RWPE1 (cell line): ENCODE measurements around the gene HMGN4.

Experiments
- CTCF ChIA-PET: fragments of 350-600 bp; sonication (Branson Sonifier 250); formaldehyde crosslinking; extraction: SDS; loops from one replicate; lab custom pipeline; 2021; lab: Yijun Ruan, JAX
- POLR2A ChIA-PET: fragments of 400-600 bp; formaldehyde crosslinking; extraction: SDS; loops from one replicate; lab custom pipeline; 2020; ENCODE audit warnings: antibody characterized with exemption; ENCODE audit not compliant: low non-redundant PET; lab: Yijun Ruan, JAX
- DNase-seq: peaks from one replicate; pipeline ENCODE4 v3.0.0; 2012; ENCODE audit warnings: low spot score
- H3K27ac ChIP-seq: fragments of 450-650 bp; 2 replicates; pipeline ENCODE4 v1.5.1; 2017
- CTCF ChIP-seq: fragments of 450-650 bp; conservative IDR thresholded peaks from 2 replicates; pipeline ENCODE4 v1.5.1; 2017; ENCODE audit warnings: low read depth, mild to moderate bottlenecking

HMGN4 gene

GRCh38 chr6:26594730-26595632 lies 56.8 kb downstream of the HMGN4 start:
- peak; percentile 20 for DNase-seq
- CTCF ChIA-PET = interaction anchor here (0.6 to 3.0 kb wide), 17 partner anchors 9 to 1741 kb away, joined by 3 to 39 read pairs (median 4); partner anchors contain the start of gene ZSCAN31
- POLR2A ChIA-PET = no interaction called here
- TF ChIP-seq CTCF = no peak
- peak overlapping the region; percentile 84 for H3K27ac ChIP-seq

- ChIA-PET CTCF (interaction anchor here (0.5 to 3.0 kb wide), 22 partner anchors 9 to 1740 kb away, joined by 3 to 39 read pairs (median 4); partner anchors contain the start of gene ZSCAN31), POLR2A (no interaction called here)
- TF ChIP-seq CTCF = peak; percentile 91
- peak; percentile 68 for DNase-seq
- peak overlapping the region; percentile 84 for H3K27ac ChIP-seq
Observed at GRCh38 chr6:26595669-26596269, 57.6 kb downstream of the HMGN4 start.
